ENCODE results near the gene RIMBP2.

The RIMBP2 gene

DNA sequence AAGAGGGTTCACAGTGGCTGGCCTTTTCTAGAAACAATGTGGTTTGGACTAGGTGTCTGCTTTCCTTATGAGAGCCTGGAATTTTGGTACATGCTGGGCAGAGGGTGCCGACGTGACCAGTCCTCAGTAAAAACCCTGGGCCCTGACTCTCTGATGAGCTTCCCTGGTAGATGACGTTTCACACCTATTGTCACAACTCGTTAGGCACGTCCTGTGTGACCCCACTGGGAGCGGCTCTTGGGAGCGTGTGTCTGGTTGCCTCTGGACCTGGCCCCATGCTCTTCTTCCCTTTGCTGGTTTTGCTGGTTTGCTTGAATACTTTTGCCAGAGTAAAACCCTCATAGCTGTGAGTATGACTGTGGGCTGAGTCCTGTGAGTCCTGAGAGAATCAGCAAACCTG, 136.9 kb downstream of the RIMBP2 start:
- in situ Hi-C loops (cut with MboI; ENCODE audit: low sequenced_read_pairs, unreplicated experiment): no loop called here
- DNase-seq (ENCODE audit: low spot score): no peak
- TF ChIP-seq CTCF (IDR thresholded peaks at IDR 0.05; ENCODE audit: borderline replicate concordance, control extremely low read depth, extremely low read depth, insufficient read depth, missing control alignments): no peak

- in situ Hi-C loops (cut with MboI; ENCODE audit: low sequenced_read_pairs, unreplicated experiment): no loop called here
- DNase-seq (ENCODE audit: low spot score): no peak
- TF ChIP-seq CTCF (IDR thresholded peaks at IDR 0.05; ENCODE audit: borderline replicate concordance, control extremely low read depth, extremely low read depth, insufficient read depth, missing control alignments): no peak
Measured at GRCh38 chr12:130577351-130577750, 138.7 kb downstream of the RIMBP2 start.

DNA sequence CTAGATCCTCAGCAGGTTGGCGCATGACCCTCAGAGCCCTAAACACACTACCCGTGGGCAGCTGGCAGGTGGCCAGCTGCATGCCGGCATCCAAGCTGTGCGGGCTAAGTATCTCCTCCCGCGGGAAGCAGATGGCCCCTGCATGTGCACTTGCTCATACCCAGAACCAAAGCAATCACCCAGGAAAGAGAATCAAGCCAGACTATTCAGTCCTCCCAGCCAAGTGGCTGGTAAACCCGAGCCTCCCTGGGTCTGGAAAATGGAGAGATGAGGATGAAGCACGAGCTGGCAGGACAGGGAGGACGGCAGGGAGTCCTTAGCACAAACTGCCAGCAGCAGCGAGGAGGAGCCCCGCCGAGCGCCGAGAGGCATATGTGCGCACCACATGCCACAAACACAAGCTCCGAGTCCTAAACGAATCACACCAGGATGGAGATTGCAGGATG, 139.7 kb downstream of the RIMBP2 start:
- in situ Hi-C loops (cut with MboI; ENCODE audit: low sequenced_read_pairs, unreplicated experiment): no loop called here
- TF ChIP-seq CTCF (IDR thresholded peaks at IDR 0.05; ENCODE audit: borderline replicate concordance, control extremely low read depth, extremely low read depth, insufficient read depth, missing control alignments): no peak
- DNase-seq (ENCODE audit: low spot score): no peak

DNA sequence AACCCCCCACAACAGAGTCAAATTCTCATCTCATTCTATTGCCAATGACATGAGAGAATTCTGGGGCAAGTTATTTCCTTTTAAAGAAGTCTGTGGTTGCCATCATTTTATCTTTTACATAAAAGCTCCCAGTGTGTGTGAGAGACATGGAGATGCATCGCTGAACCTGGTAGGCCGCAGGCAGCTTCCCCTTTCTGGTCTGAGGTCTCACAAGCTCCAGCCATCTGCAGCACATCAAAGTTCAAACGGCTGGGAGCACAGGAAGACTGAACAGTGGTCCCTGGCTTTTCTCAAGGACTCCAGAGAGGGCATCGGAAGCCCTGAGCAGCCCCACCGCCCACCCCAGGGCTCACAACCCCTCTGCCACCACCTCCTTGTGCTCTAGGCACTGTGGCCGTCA, 141.7 kb downstream of the RIMBP2 start:
- TF ChIP-seq CTCF (IDR thresholded peaks at IDR 0.05; ENCODE audit: borderline replicate concordance, control extremely low read depth, extremely low read depth, insufficient read depth, missing control alignments): no peak
- in situ Hi-C loops (cut with MboI; ENCODE audit: low sequenced_read_pairs, unreplicated experiment): no loop called here
- peak; percentile 63 for DNase-seq (ENCODE audit: low spot score)

DNA sequence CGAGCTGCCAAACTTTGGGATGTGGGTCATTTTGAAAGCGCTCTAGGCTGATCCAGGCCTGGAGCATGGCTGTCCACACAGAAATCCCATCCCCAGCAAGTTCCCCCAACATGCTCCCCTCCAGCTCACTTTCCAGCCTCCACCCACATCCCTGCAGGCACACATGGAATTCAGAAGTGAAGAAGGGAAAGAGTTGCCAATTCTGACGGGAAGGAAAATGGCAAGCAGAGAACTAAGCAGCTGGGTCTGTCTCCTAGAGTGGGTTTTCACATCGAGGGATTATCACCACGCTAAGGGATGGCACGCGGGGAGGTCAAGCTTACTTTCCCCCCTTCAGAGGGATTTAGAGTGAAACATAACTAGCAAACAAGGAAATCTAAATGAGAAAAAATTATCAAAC, 142.3 kb downstream of the RIMBP2 start:
- no peak for TF ChIP-seq CTCF (IDR thresholded peaks at IDR 0.05; ENCODE audit: borderline replicate concordance, control extremely low read depth, extremely low read depth, insufficient read depth, missing control alignments)
- in situ Hi-C loops (cut with MboI; ENCODE audit: low sequenced_read_pairs, unreplicated experiment): no loop called here

GRCh38 chr12:130573235-130573634, 142.9 kb downstream of the RIMBP2 start:
- DNase-seq (ENCODE audit: low spot score): no peak
- no peak for TF ChIP-seq CTCF (IDR thresholded peaks at IDR 0.05; ENCODE audit: borderline replicate concordance, control extremely low read depth, extremely low read depth, insufficient read depth, missing control alignments)
- in situ Hi-C loops (cut with MboI; ENCODE audit: low sequenced_read_pairs, unreplicated experiment): no loop called here

More for the DNA sequence above, 142.3 kb downstream of the RIMBP2 start:
- no peak for DNase-seq (ENCODE audit: low spot score)

GRCh38 chr12:130572553-130572952, 143.5 kb downstream of the RIMBP2 start:
- TF ChIP-seq CTCF (IDR thresholded peaks at IDR 0.05; ENCODE audit: borderline replicate concordance, control extremely low read depth, extremely low read depth, insufficient read depth, missing control alignments): no peak
- no peak for DNase-seq (ENCODE audit: low spot score)
- in situ Hi-C loops (cut with MboI; ENCODE audit: low sequenced_read_pairs, unreplicated experiment): no loop called here
